ENCODE results near the gene ATP8B1.
"Not testable (repeated sequence)": the region's sequence is repeated elsewhere in the genome, so short reads cannot be mapped to it uniquely, and the experiment has no call there.

The ATP8B1 gene

DNA sequence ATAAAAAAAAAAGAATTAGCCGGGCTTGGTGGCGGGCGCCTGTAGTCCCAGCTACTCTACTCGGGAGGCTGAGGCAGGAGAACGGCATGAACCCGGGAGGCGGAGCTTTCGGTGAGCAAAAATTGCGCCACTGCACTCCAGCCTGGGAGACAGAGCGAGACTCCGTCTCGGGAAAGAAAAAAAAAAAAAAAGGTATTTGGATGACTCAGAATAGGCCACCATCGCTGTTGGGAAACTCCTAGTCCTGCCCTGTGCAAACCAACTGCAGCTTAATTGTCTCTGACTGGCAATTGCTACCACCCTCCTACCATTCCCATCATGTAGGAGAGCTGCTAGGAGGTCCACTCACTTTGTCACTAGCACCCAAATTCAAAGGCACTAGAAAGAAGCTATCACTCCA lies 43.5 kb downstream of the ATP8B1 start:
- DNase-seq: no peak

DNA sequence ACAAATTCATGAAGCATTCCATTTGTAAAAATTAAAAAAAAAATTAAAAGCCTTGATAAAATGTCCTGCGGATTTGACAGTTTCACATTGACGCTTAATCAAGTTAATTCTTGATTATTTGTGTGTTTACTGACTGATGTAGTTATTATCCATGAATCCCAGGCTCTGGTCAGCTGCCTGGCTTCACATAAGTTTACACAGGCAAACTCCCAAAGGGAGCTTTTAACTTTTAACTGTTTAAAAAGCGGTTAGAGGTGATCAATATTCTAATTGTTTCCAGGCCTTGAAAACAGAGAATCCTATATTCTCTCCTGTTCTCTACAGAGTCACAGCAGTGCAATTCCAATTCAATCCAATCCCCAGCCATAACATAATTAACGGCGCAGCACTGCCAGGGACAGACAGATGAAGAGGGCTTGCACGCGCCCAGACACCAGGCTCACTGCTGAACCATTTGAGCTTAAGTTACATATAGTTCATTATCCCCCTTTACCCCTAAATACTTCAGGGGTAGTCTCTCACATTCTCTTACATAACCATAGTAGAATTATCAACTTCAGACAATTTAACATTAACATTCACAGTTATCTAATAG lies 47.5 kb downstream of the ATP8B1 start:
- DNase-seq: no peak

- no peak for DNase-seq
These were observed 48.4 kb downstream of the ATP8B1 start for GRCh38 chr18:57754577-57755338.

GRCh38 chr18:57753063-57753462 lies 50.1 kb downstream of the ATP8B1 start:
- DNase-seq: no peak

DNA sequence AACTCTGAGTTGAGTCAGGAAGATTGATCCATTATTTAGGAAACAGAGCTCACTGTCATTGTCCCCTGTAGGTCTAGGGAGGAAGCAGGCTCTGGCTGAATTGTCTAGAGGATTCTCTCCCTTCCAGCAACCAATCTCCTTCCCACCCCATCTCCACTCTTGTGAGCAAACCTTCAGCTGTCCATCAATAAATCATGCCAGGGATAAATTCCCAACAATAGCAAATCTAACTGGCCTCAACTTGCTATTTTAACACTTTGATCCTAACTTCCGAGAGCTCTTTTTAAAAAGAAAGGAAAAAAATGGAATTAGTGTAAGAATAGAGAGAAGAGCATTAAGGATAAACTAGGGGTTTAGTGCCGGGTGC lies 53.5 kb downstream of the ATP8B1 start:
- DNase-seq: no peak

- peak; percentile 18 to 29 for DNase-seq
These were observed 54.1 kb downstream of the ATP8B1 start for GRCh38 chr18:57748770-57749603.

DNA sequence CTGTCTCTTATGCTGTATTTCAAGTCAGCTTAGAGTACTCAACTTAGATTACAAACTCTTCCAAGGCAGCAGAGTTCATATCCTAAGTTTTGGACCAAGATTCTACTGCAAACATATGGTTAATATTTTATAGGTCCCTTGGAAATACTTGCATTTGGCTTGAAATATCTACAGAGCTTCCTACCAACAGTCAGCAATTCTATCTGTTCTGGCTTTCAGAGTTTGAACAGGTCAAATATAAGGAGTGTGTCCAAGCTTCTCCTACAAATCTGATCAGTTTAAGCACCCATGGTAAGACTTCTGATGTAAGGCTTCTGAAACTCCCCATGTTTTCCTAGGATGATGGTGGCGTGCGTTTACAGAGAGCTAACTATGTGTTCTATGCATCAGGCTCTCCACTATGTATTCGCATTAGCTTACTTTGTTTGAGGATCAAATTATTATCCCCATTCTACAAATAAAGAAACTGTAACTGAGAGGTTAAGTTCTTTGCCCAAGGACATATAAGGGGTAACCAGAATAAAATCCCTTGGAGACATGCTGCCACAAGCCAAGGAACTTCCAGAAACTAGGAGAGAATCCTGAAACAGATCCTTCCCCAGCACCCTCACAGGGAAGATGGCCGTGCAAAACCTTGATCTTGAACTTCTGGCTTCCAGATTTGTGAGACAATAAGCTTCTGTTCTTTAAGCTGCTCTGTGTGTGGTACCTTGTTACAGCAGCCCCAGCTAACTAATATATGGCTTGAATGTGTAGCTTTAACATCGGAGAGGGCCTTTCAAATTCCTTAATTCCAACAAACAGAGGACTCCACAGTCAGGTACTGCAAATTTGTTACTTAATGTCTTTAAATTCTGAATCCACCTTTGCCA lies 55.1 kb downstream of the ATP8B1 start:
- no peak for DNase-seq

GRCh38 chr18:57744211-57744694 lies 58.9 kb downstream of the ATP8B1 start:
- no peak for DNase-seq

GRCh38 chr18:57743008-57743407 lies 60.1 kb downstream of the ATP8B1 start:
- no peak for DNase-seq

GRCh38 chr18:57741273-57741672 lies 61.8 kb downstream of the ATP8B1 start:
- DNase-seq: no peak

DNA sequence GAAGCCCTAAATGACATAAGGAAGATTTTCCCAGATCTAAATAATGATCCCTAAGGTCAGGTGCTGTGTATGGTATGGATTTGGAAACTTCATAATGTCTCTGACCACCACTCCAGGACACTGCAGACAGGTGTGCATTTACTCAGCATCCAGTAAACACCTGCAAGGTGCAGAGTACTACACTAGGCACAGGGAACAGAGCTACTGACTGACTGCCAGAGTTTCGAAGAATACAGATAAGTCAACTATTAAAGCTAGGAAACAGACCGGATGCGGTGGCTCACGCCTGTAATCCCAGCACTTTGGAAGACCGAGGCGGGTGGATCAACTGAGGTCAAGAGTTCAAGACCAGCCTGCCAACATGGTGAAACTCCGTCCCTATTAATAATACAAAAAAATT lies 65.0 kb downstream of the ATP8B1 start:
- no peak for DNase-seq

GRCh38 chr18:57737400-57738060 lies 65.6 kb downstream of the ATP8B1 start:
- DNase-seq: peak; percentile 87 to 94

- DNase-seq: not testable (repeated sequence)
These were observed 68.1 kb downstream of the ATP8B1 start for GRCh38 chr18:57735042-57735441.

- no peak for DNase-seq
These were observed 69.3 kb downstream of the ATP8B1 start for GRCh38 chr18:57733861-57734260.

DNA sequence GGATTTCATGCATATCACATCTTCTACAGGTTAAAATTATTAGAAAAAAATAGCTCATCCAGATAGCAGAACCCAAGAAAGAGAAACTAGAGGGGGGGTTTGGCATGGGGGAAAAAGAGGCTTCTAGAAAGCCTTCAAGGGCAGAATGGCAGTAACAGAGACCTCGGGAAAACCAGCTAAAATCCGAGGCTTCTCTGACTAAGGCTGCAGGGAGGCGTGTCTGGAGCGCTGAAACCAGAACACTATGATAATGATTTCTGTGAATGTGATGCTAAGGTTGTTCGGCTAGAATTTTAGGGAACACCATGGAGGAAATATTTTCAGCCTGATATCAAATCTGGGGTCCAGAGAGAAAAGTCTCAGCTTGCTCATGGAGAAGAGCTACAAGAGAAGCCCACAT lies 73.0 kb downstream of the ATP8B1 start:
- no peak for DNase-seq

GRCh38 chr18:57728941-57729511 lies 74.1 kb downstream of the ATP8B1 start:
- DNase-seq: peak; percentile 37 to 46

- no peak for DNase-seq
These were observed 74.9 kb downstream of the ATP8B1 start for GRCh38 chr18:57727952-57728807.

- DNase-seq: not testable (repeated sequence)
These were observed 83.7 kb downstream of the ATP8B1 start for GRCh38 chr18:57719211-57719935.

DNA sequence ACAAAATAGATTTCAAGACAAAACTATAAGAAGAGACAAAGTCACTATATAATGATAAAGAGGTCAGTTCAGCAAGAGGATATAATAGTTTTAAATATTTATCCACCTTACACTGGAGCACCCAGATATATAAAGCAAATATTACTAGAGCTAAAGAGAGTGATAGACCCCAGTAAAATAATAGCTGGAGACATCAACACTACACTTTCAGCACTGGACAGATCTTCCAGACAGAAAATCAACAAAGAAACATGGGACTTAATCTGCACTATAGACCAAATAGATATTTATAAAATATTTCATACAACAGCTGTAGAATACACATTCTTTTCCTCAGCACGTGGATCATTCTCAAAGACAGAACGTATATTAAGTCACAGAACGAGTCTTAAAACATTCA lies 86.6 kb downstream of the ATP8B1 start:
- no peak for DNase-seq

- DNase-seq: no peak
These were observed 87.4 kb downstream of the ATP8B1 start for GRCh38 chr18:57715671-57716070.

All from AML-193 (cell line).